K562 (cell line): ENCODE data around the gene CCNY. TPM values are rescaled to one million over a fixed set of nuclear protein-coding genes. Genes with fewer than 3 reads are reported as not detected.

ENCODE experiments used
- BCL6 ChIP-seq: fragments of 250-450 bp; sonication (Bioruptor Pico); IDR thresholded peaks from 2 replicates; pipeline ENCODE4 v1.4.0; 2020
- DDX20 ChIP-seq: fragments of 450-650 bp; IDR thresholded peaks from 2 replicates; pipeline ENCODE4 v1.6.1; 2016; ENCODE audit warnings: missing genetic modification characterization, low read depth, mild to moderate bottlenecking, missing compliant biosample characterization, moderate library complexity
- EP400 ChIP-seq: fragments of 450-650 bp; IDR thresholded peaks from 2 replicates; pipeline ENCODE4 v1.6.1; 2017; ENCODE audit warnings: antibody characterized with exemption, mild to moderate bottlenecking, moderate library complexity
- GATAD2B ChIP-seq: fragments of 450-650 bp; IDR thresholded peaks from 2 replicates; pipeline ENCODE4 v1.6.1; 2017; ENCODE audit warnings: mild to moderate bottlenecking, borderline replicate concordance
- NCOA1 ChIP-seq: fragments of 450-650 bp; IDR thresholded peaks from 2 replicates; pipeline ENCODE4 v1.6.1; 2016; ENCODE audit warnings: low read depth
- SMC3 ChIP-seq: conservative IDR thresholded peaks from 2 replicates; pipeline ENCODE4 v1.6.1; 2011; ENCODE audit warnings: low read depth, low read length, improper control_type of control experiment; ENCODE audit not compliant: insufficient read depth
- TAF9B ChIP-seq: fragments of 450-650 bp; IDR thresholded peaks from 2 replicates; pipeline ENCODE4 v1.6.1; 2018; ENCODE audit warnings: mild to moderate bottlenecking; ENCODE audit not compliant: partially characterized antibody
- TSC22D4 ChIP-seq: fragments of 450-650 bp; IDR thresholded peaks from 2 replicates; pipeline ENCODE4 v1.6.1; 2016; ENCODE audit warnings: missing genetic modification characterization, missing biosample characterization, control low read depth
- ZFP30 ChIP-seq: fragments of 250-450 bp; sonication (Bioruptor Pico); IDR thresholded peaks from 2 replicates; pipeline ENCODE4 v1.8.0; 2022; ENCODE audit warnings: moderate library complexity, mild to moderate bottlenecking, inconsistent platforms, borderline replicate concordance
- polyA plus RNA-seq, 8 experiments: library from polyadenylated mRNA; depleted of rRNA in 4 of 8; stranded (reverse) in 5 of 8; unstranded in 3 of 8; fragments of >200 nt; fragmentation: Nextera tagmentation in 2 of 8; fragmentation: Illumina TruSeq in 1 of 8; extraction: Ambion mirVana in 2 of 8; extraction: Trizol in 1 of 8; gene quantifications; 2 replicates each; pipeline versions ENCODE4 v1.2.1 to v1.2.3, GENCODE V29; 2011 to 2014; ENCODE audit warnings: inconsistent platforms in 1 of 8, missing spikeins in 1 of 8
- total RNA-seq, 7 experiments: library from RNA; depleted of rRNA in 6 of 7; stranded (reverse); fragments of >200 nt in 6 of 7; fragmentation: Illumina TruSeq in 2 of 7; extraction: Trizol in 2 of 7; gene quantifications; 2 replicates each; pipeline versions ENCODE4 v1.2.1 to v1.2.3, GENCODE V29; 2011 to 2021; ENCODE audit warnings: low replicate concordance in 1 of 7
- TF ChIP-seq, protein P1 (sequence below), 2 experiments: fragments of 450-650 bp; IDR thresholded peaks; 2 replicates each; pipeline ENCODE4 v1.6.1; 2016; ENCODE audit warnings: mild to moderate bottlenecking in 2 of 2, borderline replicate concordance in 1 of 2, low read depth in 1 of 2, moderate library complexity in 1 of 2
- TF ChIP-seq, protein P2 (sequence below): IDR thresholded peaks from 2 replicates; pipeline ENCODE4 v1.6.1; 2011; ENCODE audit not compliant: insufficient read length; ENCODE audit errors: extremely low read depth
- TF ChIP-seq, protein P3 (sequence below): sonication (generic); formaldehyde crosslinking; IDR thresholded peaks from 2 replicates; pipeline ENCODE4 v1.8.1; 2023; ENCODE audit warnings: missing genetic modification reagents, mild to moderate bottlenecking, borderline replicate concordance

Gene CCNY
- total and polyA plus RNA-seq, 9 of the 15 experiments (the other 6 are each of a cell fraction or from before 2014, with no cell fraction given) = 8.4 to 109 (median 38.6) TPM

DNA sequence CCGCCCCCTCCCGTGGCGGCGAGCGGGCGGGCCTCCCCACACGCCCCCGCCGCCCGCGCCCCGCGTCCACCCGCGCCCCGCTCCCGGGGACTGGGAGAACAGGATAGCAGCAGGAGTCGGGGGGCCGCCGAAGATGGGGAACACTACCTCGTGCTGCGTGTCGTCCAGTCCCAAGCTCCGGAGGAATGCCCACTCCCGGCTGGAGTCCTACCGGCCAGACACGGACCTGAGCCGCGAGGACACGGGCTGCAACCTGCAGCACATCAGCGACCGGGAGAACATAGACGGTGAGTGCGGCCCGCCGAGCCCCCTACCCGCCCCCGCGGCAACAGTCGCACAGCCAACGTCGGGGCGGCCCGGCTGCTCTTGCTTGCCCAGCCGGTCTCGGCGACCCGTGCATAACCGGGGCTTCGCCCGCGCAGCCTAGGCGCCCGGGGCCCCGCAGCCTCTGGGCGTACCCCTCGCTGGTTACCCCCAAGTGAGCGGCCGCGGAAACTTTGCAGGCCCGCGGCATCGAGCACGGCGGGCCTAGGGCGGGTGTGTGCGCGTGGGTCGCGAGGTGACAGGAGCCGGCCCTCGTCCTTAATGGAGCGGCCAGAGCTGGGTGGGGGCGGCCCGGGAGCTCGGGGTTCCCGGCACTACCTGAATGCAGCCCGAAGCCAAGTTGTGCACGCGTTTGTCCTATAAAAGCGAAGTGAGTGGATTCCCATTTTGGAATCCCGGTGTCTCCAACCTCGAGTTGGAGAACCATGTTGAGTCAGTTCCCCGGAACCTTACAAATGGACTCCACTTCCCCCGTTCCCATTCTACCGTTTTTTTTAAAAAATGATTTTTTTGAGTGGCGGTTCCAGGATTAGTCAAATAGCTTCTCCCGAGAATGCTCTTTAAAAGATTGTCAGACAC lies 863 bp downstream of the CCNY start (continued):
- TF ChIP-seq, protein P1, sequence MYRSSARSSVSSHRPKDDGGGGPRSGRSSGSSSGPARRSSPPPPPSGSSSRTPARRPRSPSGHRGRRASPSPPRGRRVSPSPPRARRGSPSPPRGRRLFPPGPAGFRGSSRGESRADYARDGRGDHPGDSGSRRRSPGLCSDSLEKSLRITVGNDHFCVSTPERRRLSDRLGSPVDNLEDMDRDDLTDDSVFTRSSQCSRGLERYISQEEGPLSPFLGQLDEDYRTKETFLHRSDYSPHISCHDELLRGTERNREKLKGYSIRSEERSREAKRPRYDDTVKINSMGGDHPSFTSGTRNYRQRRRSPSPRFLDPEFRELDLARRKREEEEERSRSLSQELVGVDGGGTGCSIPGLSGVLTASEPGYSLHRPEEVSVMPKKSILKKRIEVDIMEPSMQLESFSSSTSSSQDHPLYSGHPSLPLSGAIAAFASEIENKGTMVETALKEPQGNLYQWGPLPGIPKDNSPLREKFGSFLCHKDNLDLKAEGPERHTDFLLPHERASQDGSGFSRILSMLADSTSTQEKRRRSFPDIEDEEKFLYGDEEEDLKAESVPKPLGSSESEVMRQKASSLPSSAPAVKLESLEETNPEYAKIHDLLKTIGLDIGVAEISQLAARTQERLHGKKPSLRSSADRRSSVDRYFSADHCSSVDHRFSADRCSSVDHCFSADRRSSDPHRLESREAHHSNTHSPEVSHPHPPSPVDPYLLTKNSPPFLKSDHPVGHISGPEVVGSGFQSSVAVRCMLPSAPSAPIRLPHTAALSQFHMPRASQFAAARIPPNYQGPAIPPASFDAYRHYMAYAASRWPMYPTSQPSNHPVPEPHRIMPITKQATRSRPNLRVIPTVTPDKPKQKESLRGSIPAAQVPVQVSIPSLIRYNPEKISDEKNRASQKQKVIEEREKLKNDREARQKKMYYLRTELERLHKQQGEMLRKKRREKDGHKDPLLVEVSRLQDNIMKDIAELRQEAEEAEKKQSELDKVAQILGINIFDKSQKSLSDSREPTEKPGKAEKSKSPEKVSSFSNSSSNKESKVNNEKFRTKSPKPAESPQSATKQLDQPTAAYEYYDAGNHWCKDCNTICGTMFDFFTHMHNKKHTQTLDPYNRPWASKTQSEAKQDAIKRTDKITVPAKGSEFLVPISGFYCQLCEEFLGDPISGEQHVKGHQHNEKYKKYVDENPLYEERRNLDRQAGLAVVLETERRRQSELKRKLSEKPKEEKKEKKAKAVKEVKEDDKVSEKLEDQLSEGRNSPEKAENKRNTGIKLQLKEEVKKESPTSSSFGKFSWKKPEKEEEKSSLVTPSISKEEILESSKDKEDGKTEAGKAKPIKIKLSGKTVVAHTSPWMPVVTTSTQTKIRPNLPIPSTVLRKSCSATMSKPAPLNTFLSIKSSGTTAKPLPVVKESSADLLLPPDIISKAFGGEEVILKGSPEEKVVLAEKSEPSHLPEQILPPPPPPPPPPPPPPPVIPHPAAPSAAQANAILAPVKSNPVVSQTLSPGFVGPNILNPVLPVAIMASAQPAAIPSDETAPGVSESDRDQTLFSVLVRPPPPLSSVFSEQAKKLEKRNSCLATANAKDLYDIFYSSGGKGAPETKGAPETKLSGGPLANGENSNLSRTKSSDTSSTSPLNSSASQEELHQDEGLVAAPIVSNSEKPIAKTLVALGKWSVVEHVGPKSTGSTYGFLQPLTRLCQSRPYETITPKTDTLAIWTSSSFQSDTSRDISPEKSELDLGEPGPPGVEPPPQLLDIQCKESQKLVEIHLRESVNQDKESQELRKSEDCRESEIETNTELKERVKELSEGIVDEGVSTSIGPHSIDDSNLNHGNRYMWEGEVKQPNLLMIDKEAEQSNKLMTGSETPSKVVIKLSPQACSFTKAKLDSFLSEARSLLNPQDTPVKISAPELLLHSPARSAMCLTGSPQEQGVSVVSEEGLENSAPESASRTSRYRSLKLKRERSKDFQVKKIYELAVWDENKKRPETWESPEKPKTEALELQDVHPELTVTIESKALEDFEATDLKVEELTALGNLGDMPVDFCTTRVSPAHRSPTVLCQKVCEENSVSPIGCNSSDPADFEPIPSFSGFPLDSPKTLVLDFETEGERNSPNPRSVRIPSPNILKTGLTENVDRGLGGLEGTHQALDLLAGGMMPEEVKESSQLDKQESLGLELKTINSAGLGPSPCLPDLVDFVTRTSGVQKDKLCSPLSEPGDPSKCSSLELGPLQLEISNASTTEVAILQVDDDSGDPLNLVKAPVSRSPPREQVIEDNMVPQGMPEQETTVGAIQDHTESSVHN (IDR thresholded peaks at IDR 0.05; ENCODE audit: borderline replicate concordance in 1 of 2, low read depth in 1 of 2) = no peak
- TF ChIP-seq TSC22D4 (tag) (no peak), ZFP30 (CRISPR knock-in tag) (no peak), SMC3 (no peak), GATAD2B (no peak), BCL6 (no peak), DDX20 (tag) (no peak), TAF9B (no peak), NCOA1 (no peak), EP400 (no peak)
- TF ChIP-seq, protein P2, sequence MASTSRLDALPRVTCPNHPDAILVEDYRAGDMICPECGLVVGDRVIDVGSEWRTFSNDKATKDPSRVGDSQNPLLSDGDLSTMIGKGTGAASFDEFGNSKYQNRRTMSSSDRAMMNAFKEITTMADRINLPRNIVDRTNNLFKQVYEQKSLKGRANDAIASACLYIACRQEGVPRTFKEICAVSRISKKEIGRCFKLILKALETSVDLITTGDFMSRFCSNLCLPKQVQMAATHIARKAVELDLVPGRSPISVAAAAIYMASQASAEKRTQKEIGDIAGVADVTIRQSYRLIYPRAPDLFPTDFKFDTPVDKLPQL = no peak
- TF ChIP-seq, protein P3, sequence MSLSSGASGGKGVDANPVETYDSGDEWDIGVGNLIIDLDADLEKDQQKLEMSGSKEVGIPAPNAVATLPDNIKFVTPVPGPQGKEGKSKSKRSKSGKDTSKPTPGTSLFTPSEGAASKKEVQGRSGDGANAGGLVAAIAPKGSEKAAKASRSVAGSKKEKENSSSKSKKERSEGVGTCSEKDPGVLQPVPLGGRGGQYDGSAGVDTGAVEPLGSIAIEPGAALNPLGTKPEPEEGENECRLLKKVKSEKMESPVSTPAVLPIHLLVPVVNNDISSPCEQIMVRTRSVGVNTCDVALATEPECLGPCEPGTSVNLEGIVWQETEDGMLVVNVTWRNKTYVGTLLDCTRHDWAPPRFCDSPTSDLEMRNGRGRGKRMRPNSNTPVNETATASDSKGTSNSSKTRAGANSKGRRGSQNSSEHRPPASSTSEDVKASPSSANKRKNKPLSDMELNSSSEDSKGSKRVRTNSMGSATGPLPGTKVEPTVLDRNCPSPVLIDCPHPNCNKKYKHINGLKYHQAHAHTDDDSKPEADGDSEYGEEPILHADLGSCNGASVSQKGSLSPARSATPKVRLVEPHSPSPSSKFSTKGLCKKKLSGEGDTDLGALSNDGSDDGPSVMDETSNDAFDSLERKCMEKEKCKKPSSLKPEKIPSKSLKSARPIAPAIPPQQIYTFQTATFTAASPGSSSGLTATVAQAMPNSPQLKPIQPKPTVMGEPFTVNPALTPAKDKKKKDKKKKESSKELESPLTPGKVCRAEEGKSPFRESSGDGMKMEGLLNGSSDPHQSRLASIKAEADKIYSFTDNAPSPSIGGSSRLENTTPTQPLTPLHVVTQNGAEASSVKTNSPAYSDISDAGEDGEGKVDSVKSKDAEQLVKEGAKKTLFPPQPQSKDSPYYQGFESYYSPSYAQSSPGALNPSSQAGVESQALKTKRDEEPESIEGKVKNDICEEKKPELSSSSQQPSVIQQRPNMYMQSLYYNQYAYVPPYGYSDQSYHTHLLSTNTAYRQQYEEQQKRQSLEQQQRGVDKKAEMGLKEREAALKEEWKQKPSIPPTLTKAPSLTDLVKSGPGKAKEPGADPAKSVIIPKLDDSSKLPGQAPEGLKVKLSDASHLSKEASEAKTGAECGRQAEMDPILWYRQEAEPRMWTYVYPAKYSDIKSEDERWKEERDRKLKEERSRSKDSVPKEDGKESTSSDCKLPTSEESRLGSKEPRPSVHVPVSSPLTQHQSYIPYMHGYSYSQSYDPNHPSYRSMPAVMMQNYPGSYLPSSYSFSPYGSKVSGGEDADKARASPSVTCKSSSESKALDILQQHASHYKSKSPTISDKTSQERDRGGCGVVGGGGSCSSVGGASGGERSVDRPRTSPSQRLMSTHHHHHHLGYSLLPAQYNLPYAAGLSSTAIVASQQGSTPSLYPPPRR (CRISPR knock-in tag) = no peak
